Vagina (tissue), 2 donors: ENCODE measurements around the gene CREG1.

Experiments
- CTCF ChIP-seq, 3 experiments: fragments of 450-650 bp in 2 of 3; fragments of 200-600 bp in 1 of 3; sonication (generic) in 1 of 3; IDR thresholded peaks; one replicate each; pipeline ENCODE4 v1.5.1; 2017 to 2019; ENCODE audit warnings: antibody characterized with exemption in 3 of 3, mild to moderate bottlenecking in 2 of 3, moderate library complexity in 2 of 3
- POLR2AphosphoS5 ChIP-seq, 2 donors: sonication (generic); formaldehyde crosslinking; IDR thresholded peaks; one replicate each; pipeline ENCODE4 v1.9.0; 2017; ENCODE audit warnings: antibody characterized with exemption in 2 of 2, mild to moderate bottlenecking in 2 of 2, low read depth in 1 of 2; ENCODE audit not compliant: insufficient read depth in 1 of 2

- TF ChIP-seq CTCF (IDR thresholded peaks at IDR 0.05), result no peak
- TF ChIP-seq POLR2AphosphoS5 (IDR thresholded peaks at IDR 0.05; ENCODE audit: insufficient read depth in 1 of 2, low read depth in 1 of 2), result no peak
These were observed 11.2 kb upstream of the CREG1 start for GRCh38 chr1:167564612-167565270.
